Measurements from ENCODE around the gene TARS2. TPM values are rescaled to one million over a fixed set of nuclear protein-coding genes. Genes with fewer than 3 reads are reported as not detected.

The TARS2 gene
- total RNA-seq, 1 experiment from 2014 or later = 43.1 TPM

DNA sequence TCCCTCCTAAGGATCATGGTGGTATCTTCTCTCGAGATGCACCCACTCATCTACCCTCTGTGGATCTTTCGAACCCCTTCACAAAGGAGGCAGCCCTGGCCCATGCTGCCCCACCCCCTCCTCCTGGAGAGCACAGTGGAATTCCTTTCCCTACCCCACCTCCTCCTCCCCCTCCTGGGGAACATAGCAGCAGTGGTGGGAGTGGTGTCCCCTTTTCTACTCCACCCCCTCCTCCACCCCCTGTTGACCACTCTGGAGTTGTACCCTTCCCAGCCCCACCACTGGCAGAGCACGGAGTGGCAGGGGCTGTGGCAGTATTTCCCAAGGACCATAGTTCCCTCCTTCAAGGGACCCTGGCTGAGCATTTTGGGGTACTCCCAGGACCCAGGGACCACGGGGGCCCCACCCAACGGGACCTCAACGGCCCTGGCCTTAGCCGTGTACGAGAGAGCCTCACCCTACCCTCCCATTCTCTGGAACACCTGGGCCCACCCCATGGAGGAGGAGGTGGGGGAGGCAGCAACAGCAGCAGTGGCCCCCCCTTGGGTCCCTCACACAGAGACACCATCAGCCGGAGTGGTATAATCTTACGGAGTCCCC, 14.5 kb upstream of the TARS2 start:
- CTCF ChIA-PET = no interaction called here
- no TSS peak for BruUV-seq (replicated peaks)
- no peak for DNase-seq (ENCODE audit: unreplicated experiment)
- peaks cover 63% of the 10 kb centered on the region for H3K36me3 Mint-ChIP-seq (ENCODE audit: insufficient read depth, unreplicated experiment)
- H3K4me3 Mint-ChIP-seq (ENCODE audit: unreplicated experiment) = no peak overlapping the region
- POLR2A ChIA-PET = interaction anchor here (0.8 to 1.0 kb wide), 2 partner anchors 31 to 33 kb away, joined by 3 read pairs; no protein-coding TSS in a partner anchor
- TF ChIP-seq, protein P1, sequence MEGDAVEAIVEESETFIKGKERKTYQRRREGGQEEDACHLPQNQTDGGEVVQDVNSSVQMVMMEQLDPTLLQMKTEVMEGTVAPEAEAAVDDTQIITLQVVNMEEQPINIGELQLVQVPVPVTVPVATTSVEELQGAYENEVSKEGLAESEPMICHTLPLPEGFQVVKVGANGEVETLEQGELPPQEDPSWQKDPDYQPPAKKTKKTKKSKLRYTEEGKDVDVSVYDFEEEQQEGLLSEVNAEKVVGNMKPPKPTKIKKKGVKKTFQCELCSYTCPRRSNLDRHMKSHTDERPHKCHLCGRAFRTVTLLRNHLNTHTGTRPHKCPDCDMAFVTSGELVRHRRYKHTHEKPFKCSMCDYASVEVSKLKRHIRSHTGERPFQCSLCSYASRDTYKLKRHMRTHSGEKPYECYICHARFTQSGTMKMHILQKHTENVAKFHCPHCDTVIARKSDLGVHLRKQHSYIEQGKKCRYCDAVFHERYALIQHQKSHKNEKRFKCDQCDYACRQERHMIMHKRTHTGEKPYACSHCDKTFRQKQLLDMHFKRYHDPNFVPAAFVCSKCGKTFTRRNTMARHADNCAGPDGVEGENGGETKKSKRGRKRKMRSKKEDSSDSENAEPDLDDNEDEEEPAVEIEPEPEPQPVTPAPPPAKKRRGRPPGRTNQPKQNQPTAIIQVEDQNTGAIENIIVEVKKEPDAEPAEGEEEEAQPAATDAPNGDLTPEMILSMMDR (IDR thresholded peaks at IDR 0.05; ENCODE audit: unreplicated experiment) = no peak
- intact Hi-C loops (cut with micrococcal nuclease) = no loop called here
- H3K27ac Mint-ChIP-seq (ENCODE audit: low read depth, unreplicated experiment) = peak overlapping the region; percentile 12
- peaks cover 3% of the 10 kb centered on the region for H3K4me1 Mint-ChIP-seq (ENCODE audit: insufficient read depth, unreplicated experiment)
- H3K27me3 Mint-ChIP-seq (ENCODE audit: insufficient read depth, unreplicated experiment) = no peaks in the 10 kb centered on the region
- H3K9me3 Mint-ChIP-seq (ENCODE audit: unreplicated experiment) = no peaks in the 10 kb centered on the region

DNA sequence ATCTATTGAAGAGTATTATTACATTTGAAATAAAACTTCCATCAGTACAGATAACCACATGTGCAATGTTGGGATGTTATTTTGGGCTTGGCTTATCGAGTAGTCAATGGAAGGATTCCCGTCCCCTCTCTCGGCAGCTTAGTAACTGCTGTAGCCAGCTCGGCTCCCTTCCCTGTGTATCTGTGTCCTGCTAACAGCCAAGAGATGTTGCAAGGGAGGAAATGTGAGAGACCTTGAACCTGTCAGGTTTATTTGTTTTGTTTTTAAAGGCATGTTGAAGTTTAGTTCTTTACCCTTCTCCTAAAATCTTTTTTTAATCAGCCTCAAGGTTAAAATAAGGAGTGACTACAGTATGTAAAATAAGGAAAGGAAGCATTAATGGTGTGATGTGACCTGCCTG, 13.6 kb upstream of the TARS2 start:
- Mint-ChIP-seq H3K36me3 (ENCODE audit: insufficient read depth, unreplicated experiment) (peaks cover 55% of the 10 kb centered on the region), H3K4me3 (ENCODE audit: unreplicated experiment) (no peak overlapping the region), H3K27me3 (ENCODE audit: insufficient read depth, unreplicated experiment) (no peaks in the 10 kb centered on the region), H3K27ac (ENCODE audit: low read depth, unreplicated experiment) (no peak overlapping the region), H3K9me3 (ENCODE audit: unreplicated experiment) (no peaks in the 10 kb centered on the region), H3K4me1 (ENCODE audit: insufficient read depth, unreplicated experiment) (peaks cover 6% of the 10 kb centered on the region)
- TF ChIP-seq, protein P1 (IDR thresholded peaks at IDR 0.05; ENCODE audit: unreplicated experiment) = no peak
- BruUV-seq (replicated peaks) = no TSS peak
- CTCF ChIA-PET = no interaction called here
- intact Hi-C loops (cut with micrococcal nuclease) = no loop called here
- no peak for DNase-seq (ENCODE audit: unreplicated experiment)
- POLR2A ChIA-PET = interaction anchor here (0.6 kb wide), 1 partner anchor 22 kb away, joined by 3 read pairs; no protein-coding TSS in a partner anchor

DNA sequence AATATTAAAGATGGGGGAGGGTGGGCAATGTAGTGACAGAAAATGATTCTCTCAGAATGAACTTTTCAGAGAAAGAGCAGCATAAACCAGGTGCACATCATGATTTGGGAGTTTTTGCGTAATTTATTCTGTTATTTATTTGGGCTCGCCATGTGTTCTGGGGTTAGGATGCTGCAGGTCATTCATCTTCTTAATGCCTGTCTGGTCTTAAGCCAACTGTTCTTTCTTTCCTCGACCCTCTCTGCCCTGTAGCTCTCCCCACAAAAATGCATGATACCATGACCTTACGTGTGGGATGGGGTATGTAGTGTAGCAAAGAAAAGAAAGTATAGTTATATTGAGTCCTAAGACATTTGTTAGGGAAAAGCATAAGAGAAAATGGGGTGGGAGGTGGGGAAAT, 12.3 kb upstream of the TARS2 start:
- POLR2A ChIA-PET = interaction anchor here (0.7 to 1.8 kb wide), 4 partner anchors 11 to 86 kb away, joined by 3 to 7 read pairs (median 3); partner anchors contain the start of gene TARS2
- no peak for DNase-seq (ENCODE audit: unreplicated experiment)
- BruUV-seq (replicated peaks) = no TSS peak
- H3K27ac Mint-ChIP-seq (ENCODE audit: low read depth, unreplicated experiment) = no peak overlapping the region
- CTCF ChIA-PET = interaction anchor here (0.6 kb wide), 1 partner anchor 521 kb away, joined by 4 read pairs; no protein-coding TSS in a partner anchor
- H3K4me3 Mint-ChIP-seq (ENCODE audit: unreplicated experiment) = no peak overlapping the region
- H3K36me3 Mint-ChIP-seq (ENCODE audit: insufficient read depth, unreplicated experiment) = peaks cover 48% of the 10 kb centered on the region
- TF ChIP-seq, protein P1 (IDR thresholded peaks at IDR 0.05; ENCODE audit: unreplicated experiment) = no peak
- no peaks in the 10 kb centered on the region for H3K27me3 Mint-ChIP-seq (ENCODE audit: insufficient read depth, unreplicated experiment)
- intact Hi-C loops (cut with micrococcal nuclease) = no loop called here
- H3K9me3 Mint-ChIP-seq (ENCODE audit: unreplicated experiment) = no peaks in the 10 kb centered on the region
- peaks cover 6% of the 10 kb centered on the region for H3K4me1 Mint-ChIP-seq (ENCODE audit: insufficient read depth, unreplicated experiment)

DNA sequence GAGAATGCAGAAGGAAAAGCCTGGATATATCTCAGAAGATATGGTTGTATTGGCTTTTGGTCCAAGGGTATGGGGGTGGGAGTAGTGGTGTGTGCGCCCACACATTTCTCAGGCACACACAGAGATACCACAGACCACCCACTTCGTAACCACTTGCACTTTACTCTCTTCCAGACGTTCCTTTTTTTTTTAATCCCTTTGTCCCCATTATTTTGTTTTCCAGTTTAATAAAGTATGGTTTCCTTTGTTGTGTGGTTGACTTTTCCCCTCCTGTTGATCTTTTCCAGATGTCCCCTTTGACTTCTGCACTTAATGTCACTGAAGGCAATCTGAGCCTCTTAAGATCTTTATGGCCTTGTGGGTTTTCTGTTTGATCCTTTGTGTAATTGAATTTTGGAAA, 10.5 kb upstream of the TARS2 start:
- peaks cover 29% of the 10 kb centered on the region for H3K36me3 Mint-ChIP-seq (ENCODE audit: insufficient read depth, unreplicated experiment)

More for the DNA sequence above, 10.5 kb upstream of the TARS2 start:
- H3K27ac Mint-ChIP-seq (ENCODE audit: low read depth, unreplicated experiment) = no peak overlapping the region
- no peaks in the 10 kb centered on the region for H3K9me3 Mint-ChIP-seq (ENCODE audit: unreplicated experiment)
- H3K27me3 Mint-ChIP-seq (ENCODE audit: insufficient read depth, unreplicated experiment) = no peaks in the 10 kb centered on the region
- POLR2A ChIA-PET = interaction anchor here (1.8 kb wide), 1 partner anchor 10 kb away, joined by 7 read pairs; the partner anchor contains the start of gene TARS2
- CTCF ChIA-PET = interaction anchor here (1.4 kb wide), 1 partner anchor 55 kb away, joined by 3 read pairs; no protein-coding TSS in a partner anchor
- DNase-seq (ENCODE audit: unreplicated experiment) = no peak
- no peak overlapping the region for H3K4me3 Mint-ChIP-seq (ENCODE audit: unreplicated experiment)
- intact Hi-C loops (cut with micrococcal nuclease) = no loop called here
- no TSS peak for BruUV-seq (replicated peaks)
- TF ChIP-seq, protein P1 (IDR thresholded peaks at IDR 0.05; ENCODE audit: unreplicated experiment) = no peak
- H3K4me1 Mint-ChIP-seq (ENCODE audit: insufficient read depth, unreplicated experiment) = peaks cover 6% of the 10 kb centered on the region
